Panc1 (cell line): ENCODE results near the gene RTP5. TPM values are rescaled to one million over a fixed set of nuclear protein-coding genes. Genes with fewer than 3 reads are reported as not detected.
"Not testable (repeated sequence)": the region's sequence is repeated elsewhere in the genome, so short reads cannot be mapped to it uniquely, and the experiment has no call there.

ENCODE experiments used
- ATAC-seq: fragments of 200-7000 bp; cut with Tn5 transposase; 2 replicates; pipeline ENCODE4 v1.9.1; 2020; ENCODE audit warnings: mild to moderate bottlenecking, moderate library complexity
- BruUV-seq: library from RNA; stranded (reverse); fragments of 400-500 nt; replicated peaks from 2 replicates; lab custom pipeline; 2021; lab: Mats Ljungman, UMichigan
- CTCF ChIA-PET: fragments of 300-600 bp; sonication (Branson Sonifier 250); formaldehyde crosslinking; loops from one replicate; lab custom pipeline; 2022; ENCODE audit warnings: antibody characterized with exemption; lab: Charles Lee
- POLR2A ChIA-PET: fragments of 300-600 bp; sonication (Branson Sonifier 250); formaldehyde crosslinking; loops from one replicate; lab custom pipeline; 2022; ENCODE audit warnings: antibody characterized with exemption; lab: Charles Lee
- DNase-seq: peaks from one replicate; pipeline ENCODE4 v3.0.0-alpha.2; 2010; ENCODE audit warnings: low read depth, low spot score
- H3K27ac ChIP-seq: 2 replicates; pipeline ENCODE4 v1.5.1; 2011; ENCODE audit warnings: mild to moderate bottlenecking, low read length, inconsistent platforms
- H3K27me3 ChIP-seq: fragments of 200-500 bp; sonication (Bioruptor generic); 2 replicates; pipeline ENCODE4 v1.6.0; 2014; ENCODE audit warnings: low read length, inconsistent platforms; ENCODE audit not compliant: control insufficient read depth, insufficient read depth
- H3K36me3 ChIP-seq: fragments of 200-500 bp; sonication (Bioruptor generic); 2 replicates; pipeline ENCODE4 v1.5.1; 2014; ENCODE audit warnings: inconsistent platforms, mild to moderate bottlenecking, low read length, moderate library complexity; ENCODE audit not compliant: control insufficient read depth, insufficient read depth
- H3K4me1 ChIP-seq: 2 replicates; pipeline ENCODE4 v1.5.1; 2011; ENCODE audit warnings: inconsistent platforms, mild to moderate bottlenecking, low read length, moderate library complexity; ENCODE audit not compliant: control insufficient read depth, insufficient read depth
- H3K4me3 ChIP-seq, 2 experiments: 2 replicates each; pipeline ENCODE4 v1.5.1; 2011 to 2012; ENCODE audit warnings: low read depth in 2 of 2, low read length in 2 of 2, mild to moderate bottlenecking in 2 of 2, inconsistent platforms in 1 of 2, moderate library complexity in 1 of 2
- H3K9me3 ChIP-seq: fragments of 200-500 bp; sonication (Bioruptor generic); 2 replicates; pipeline ENCODE4 v1.5.1; 2014; ENCODE audit warnings: low read depth, mild to moderate bottlenecking, inconsistent platforms, low read length, moderate library complexity; ENCODE audit not compliant: control insufficient read depth, insufficient read depth
- CTCF ChIP-seq: fragments of 450-650 bp; IDR thresholded peaks from 2 replicates; pipeline ENCODE4 v1.5.1; 2017; ENCODE audit warnings: mild to moderate bottlenecking
- POLR2AphosphoS5 ChIP-seq: IDR thresholded peaks from 2 replicates; pipeline ENCODE4 v1.6.1; 2012; ENCODE audit warnings: mild to moderate bottlenecking, low read depth, low read length, moderate library complexity
- SIN3A ChIP-seq: IDR thresholded peaks from 2 replicates; pipeline ENCODE4 v1.6.1; 2012; ENCODE audit warnings: low read depth, mild to moderate bottlenecking, low read length, moderate library complexity, borderline replicate concordance; ENCODE audit not compliant: insufficient read depth
- TCF7L2 ChIP-seq: IDR thresholded peaks from 2 replicates; pipeline ENCODE4 v1.6.1; 2011; ENCODE audit warnings: mild to moderate bottlenecking, low read depth, low read length, inconsistent platforms
- in situ Hi-C: cut with HindIII; loops from 2 replicates; pipeline ENCODE4 v1.10.0; 2016; ENCODE audit warnings: low sequenced_read_pairs, low pct_unique_long_range_greater_than_20kb
- intact Hi-C: fragments of 100-400 bp; cut with micrococcal nuclease; formaldehyde crosslinking; loops from one replicate; pipeline ENCODE4 v1.10.0; 2022; ENCODE audit not compliant: unreplicated experiment
- total RNA-seq: library from RNA; stranded (reverse); gene quantifications from one replicate; pipeline ENCODE4 v1.2.1, GENCODE V29; 2021; ENCODE audit not compliant: unreplicated experiment
- TF ChIP-seq, protein P1 (sequence below), 2 experiments: IDR thresholded peaks; 2 replicates each; pipeline ENCODE4 v1.6.1; 2011 to 2012; ENCODE audit warnings: low read depth in 2 of 2, control low read depth in 1 of 2, low read length in 1 of 2, mild to moderate bottlenecking in 1 of 2, moderate library complexity in 1 of 2; ENCODE audit not compliant: insufficient read depth in 1 of 2

Gene RTP5
- total RNA-seq, 1 experiment from 2014 or later: not detected

DNA sequence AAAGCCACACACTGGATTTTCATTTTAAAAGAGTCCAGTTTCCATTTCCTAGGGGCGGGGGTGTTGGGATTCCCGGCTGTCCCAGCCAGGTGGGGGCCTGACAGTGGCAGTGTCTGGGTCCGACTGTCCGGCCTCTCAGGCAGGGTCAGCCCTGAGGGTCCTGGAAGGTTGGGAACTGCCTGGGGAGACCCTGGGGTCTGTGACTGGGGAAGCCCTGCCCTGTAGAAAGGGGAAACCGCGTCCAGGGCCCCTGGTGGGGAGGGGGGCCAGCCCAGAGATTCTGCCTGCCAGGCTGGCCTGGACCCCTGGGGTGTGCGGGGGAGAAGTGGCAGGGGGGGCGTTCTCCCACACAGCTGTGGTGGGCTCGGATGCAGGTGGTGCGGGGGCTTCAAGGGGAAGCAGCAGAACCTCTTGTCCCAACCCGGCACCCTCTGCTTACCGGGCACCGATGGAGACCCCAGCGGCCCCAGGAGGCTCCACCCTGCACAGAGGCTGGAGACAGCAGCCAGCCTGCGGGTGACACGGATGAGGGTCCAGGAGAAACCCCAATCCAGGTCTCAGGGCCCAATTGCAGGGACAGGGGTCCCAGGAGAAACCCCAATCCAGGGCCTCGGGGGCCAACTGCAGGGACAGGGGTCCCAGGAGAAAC is 4.9 kb downstream of the RTP5 start:
- CTCF ChIA-PET: interaction anchor here (0.6 kb wide), 1 partner anchor 250 kb away, joined by 4 read pairs; no protein-coding TSS in a partner anchor
- Histone ChIP-seq H3K4me3 (no peak overlapping the region), H3K27ac (no peak overlapping the region), H3K27me3 (no peaks in the 10 kb centered on the region), H3K36me3 (no peaks in the 10 kb centered on the region), H3K4me1 (peaks cover 4% of the 10 kb centered on the region; the same call in 1 of the 2 replicates), H3K9me3 (no peaks in the 10 kb centered on the region)
- DNase-seq (no peak), ATAC-seq (no peak)
- TF ChIP-seq TCF7L2 (no peak), CTCF (no peak), POLR2AphosphoS5 (no peak), SIN3A (no peak)
- TF ChIP-seq, protein P1, sequence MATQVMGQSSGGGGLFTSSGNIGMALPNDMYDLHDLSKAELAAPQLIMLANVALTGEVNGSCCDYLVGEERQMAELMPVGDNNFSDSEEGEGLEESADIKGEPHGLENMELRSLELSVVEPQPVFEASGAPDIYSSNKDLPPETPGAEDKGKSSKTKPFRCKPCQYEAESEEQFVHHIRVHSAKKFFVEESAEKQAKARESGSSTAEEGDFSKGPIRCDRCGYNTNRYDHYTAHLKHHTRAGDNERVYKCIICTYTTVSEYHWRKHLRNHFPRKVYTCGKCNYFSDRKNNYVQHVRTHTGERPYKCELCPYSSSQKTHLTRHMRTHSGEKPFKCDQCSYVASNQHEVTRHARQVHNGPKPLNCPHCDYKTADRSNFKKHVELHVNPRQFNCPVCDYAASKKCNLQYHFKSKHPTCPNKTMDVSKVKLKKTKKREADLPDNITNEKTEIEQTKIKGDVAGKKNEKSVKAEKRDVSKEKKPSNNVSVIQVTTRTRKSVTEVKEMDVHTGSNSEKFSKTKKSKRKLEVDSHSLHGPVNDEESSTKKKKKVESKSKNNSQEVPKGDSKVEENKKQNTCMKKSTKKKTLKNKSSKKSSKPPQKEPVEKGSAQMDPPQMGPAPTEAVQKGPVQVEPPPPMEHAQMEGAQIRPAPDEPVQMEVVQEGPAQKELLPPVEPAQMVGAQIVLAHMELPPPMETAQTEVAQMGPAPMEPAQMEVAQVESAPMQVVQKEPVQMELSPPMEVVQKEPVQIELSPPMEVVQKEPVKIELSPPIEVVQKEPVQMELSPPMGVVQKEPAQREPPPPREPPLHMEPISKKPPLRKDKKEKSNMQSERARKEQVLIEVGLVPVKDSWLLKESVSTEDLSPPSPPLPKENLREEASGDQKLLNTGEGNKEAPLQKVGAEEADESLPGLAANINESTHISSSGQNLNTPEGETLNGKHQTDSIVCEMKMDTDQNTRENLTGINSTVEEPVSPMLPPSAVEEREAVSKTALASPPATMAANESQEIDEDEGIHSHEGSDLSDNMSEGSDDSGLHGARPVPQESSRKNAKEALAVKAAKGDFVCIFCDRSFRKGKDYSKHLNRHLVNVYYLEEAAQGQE (IDR thresholded peaks at IDR 0.05; ENCODE audit: insufficient read depth in 1 of 2, low read depth in 2 of 2, low read length in 1 of 2): no peak
- in situ Hi-C loops: no loop called here
- POLR2A ChIA-PET: no interaction called here
- no TSS peak for BruUV-seq
- intact Hi-C loops: loop anchor here (10.0 kb wide), 1 partner anchor 140 kb away; the partner anchor contains the start of gene D2HGDH

DNA sequence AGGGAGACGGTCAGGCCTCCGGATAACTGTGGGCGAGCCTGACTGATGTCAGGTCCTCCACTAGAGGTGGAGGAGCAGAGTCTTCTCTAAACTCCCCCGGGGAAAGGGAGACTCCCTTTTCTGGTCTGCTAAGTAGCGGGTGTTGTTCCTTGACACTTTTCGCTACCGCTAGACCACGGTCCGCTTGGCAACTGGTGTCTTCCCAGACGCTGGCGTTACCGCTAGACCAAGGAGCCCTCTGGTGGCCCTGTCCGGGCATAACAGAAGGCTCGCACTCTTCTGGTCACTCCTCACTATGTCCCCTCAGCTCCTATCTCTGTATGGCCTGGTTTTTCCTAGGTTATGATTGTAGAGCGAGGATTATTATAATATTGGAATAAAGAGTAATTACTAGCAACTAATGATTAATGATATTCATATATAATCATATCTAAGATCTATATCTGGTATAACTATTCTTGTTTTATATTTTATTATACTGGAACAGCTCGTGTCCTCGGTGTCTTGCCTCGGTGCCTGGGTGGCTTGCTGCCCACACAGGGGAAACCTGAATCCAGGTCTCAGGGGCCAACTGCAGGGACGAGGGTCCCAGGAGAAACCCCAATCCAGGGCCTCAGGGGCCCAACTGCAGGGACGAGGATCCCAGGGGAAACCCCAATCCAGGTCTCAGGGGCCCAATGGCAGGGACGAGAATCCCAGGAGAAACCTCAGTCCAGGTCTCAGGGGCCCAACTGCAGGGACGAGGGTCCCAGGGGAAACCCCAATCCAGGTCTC is 6.4 kb downstream of the RTP5 start:
- intact Hi-C loops: loop anchor here (10.0 kb wide), 1 partner anchor 141 kb away; the partner anchor contains the start of gene D2HGDH
- POLR2A ChIA-PET, H3K36me3 ChIP-seq, H3K27ac ChIP-seq, ATAC-seq, DNase-seq, BruUV-seq, in situ Hi-C loops, H3K27me3 ChIP-seq, H3K4me1 ChIP-seq, H3K4me3 ChIP-seq, H3K9me3 ChIP-seq: not testable (repeated sequence)
- peak; percentile 82 for TF ChIP-seq CTCF
- CTCF ChIA-PET: interaction anchor here (0.6 to 0.8 kb wide), 2 partner anchors 168 to 443 kb away, joined by 4 to 8 read pairs; no protein-coding TSS in a partner anchor
